ENCODE results near the gene GPR55. TPM values are rescaled to one million over a fixed set of nuclear protein-coding genes. Genes with fewer than 3 reads are reported as not detected.

Gene GPR55
- total RNA-seq, 2 donors from 2014 or later, result 3.8 to 8.3 TPM

- Mint-ChIP-seq H3K36me3 (ENCODE audit: low read depth) (no peaks in the 10 kb centered on the region), H3K4me3 (no peak overlapping the region), H3K4me1 (peaks cover 5% of the 10 kb centered on the region), H3K27ac (no peak overlapping the region), H3K27me3 (no peaks in the 10 kb centered on the region)
- DNase-seq (no peak), ATAC-seq (no peak)
- H3K9me3 ChIP-seq (ENCODE audit: control insufficient read depth, low read length, poor library complexity, severe bottlenecking), result no peaks in the 10 kb centered on the region
Measured at GRCh38 chr2:230878599-230879188, 46.3 kb downstream of the GPR55 start.

DNA sequence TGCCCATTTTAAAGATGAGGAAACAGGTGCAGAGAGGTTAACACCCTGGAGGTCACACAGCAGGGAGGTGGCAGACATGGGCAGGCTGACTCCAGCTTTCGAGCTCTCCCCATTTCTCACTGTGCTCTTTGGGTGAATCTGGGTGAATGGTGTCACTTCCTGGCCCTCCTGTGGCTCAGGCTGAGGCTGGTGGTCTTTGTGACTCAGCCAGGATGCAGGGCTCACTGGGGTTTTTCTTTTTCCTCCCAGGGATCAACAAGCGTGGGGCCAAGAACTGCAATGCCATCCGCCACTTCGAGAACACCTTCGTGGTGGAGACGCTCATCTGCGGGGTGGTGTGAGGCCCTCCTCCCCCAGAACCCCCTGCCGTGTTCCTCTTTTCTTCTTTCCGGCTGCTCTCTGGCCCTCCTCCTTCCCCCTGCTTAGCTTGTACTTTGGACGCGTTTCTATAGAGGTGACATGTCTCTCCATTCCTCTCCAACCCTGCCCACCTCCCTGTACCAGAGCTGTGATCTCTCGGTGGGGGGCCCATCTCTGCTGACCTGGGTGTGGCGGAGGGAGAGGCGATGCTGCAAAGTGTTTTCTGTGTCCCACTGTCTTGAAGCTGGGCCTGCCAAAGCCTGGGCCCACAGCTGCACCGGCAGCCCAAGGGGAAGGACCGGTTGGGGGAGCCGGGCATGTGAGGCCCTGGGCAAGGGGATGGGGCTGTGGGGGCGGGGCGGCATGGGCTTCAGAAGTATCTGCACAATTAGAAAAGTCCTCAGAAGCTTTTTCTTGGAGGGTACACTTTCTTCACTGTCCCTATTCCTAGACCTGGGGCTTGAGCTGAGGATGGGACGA lies 47.1 kb downstream of the GPR55 start:
- DNase-seq, result no peak
- Mint-ChIP-seq H3K4me3 (no peak overlapping the region), H3K27me3 (no peaks in the 10 kb centered on the region), H3K36me3 (ENCODE audit: low read depth) (no peaks in the 10 kb centered on the region), H3K4me1 (peaks cover 9% of the 10 kb centered on the region), H3K27ac (no peak overlapping the region)
- ATAC-seq, result peak; percentile 49
- H3K9me3 ChIP-seq (ENCODE audit: control insufficient read depth, low read length, poor library complexity, severe bottlenecking), result no peaks in the 10 kb centered on the region

GRCh38 chr2:230877116-230877758 lies 47.8 kb downstream of the GPR55 start:
- no peak overlapping the region for H3K27ac Mint-ChIP-seq

DNA sequence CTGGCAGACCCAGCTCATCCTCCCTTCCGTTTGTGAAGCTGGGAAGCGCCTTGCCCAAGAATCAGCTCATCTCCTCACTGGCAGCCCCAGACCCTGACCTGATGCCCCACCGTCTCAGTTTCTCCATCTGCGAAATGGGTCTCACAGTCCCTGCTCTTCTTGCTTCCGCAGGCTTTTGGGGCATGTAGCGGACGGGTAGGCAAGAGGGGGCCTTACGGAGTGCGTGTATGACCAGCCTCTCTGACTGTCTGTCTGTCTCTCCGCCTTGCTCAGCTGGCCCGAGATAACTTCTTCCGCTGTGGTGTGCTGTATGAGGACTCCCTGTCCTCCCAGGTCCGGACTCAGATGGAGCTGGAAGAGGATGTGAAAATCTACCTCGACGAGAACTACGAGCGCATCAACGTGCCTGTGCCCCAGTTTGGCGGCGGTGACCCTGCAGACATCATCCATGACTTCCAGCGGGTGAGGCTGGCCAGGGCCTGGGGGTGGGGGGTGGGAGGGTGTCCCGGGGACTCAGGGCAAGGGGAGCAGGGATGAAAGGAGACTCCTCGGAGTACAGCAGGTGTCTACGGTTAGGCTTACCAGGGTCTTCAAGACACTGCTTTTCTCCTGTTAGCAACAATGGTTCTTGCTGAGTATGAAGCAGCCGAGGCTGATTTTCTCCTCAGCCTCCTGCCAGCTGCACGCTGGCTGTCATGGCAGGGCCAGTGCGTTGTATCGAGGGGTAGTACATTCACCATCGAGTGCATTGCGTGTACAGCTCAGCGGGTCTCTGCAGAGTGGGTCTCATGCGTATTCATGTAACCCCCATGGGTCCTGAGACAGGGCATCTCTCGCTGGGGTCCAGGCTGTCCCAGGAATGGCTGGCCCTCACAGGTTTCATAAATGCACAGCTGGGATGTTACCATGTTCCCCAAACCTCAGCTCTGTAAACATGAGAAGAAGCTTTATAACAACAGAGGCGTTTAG lies 49.4 kb downstream of the GPR55 start:
- no peak for ATAC-seq
- no peak for DNase-seq
- no peaks in the 10 kb centered on the region for H3K27me3 Mint-ChIP-seq
- no peak overlapping the region for H3K4me3 Mint-ChIP-seq
- no peak overlapping the region for H3K27ac Mint-ChIP-seq
- H3K4me1 Mint-ChIP-seq, result peaks cover 12% of the 10 kb centered on the region
- H3K36me3 Mint-ChIP-seq (ENCODE audit: low read depth), result no peaks in the 10 kb centered on the region
- H3K9me3 ChIP-seq (ENCODE audit: control insufficient read depth, low read length, poor library complexity, severe bottlenecking), result no peaks in the 10 kb centered on the region

More at GRCh38 chr2:230877116-230877758, 47.8 kb downstream of the GPR55 start:
- no peak for ATAC-seq
- H3K9me3 ChIP-seq (ENCODE audit: control insufficient read depth, low read length, poor library complexity, severe bottlenecking), result no peaks in the 10 kb centered on the region
- H3K36me3 Mint-ChIP-seq (ENCODE audit: low read depth), result no peaks in the 10 kb centered on the region
- no peak overlapping the region for H3K4me3 Mint-ChIP-seq
- H3K27me3 Mint-ChIP-seq, result no peaks in the 10 kb centered on the region
- DNase-seq, result no peak
- H3K4me1 Mint-ChIP-seq, result peaks cover 12% of the 10 kb centered on the region

DNA sequence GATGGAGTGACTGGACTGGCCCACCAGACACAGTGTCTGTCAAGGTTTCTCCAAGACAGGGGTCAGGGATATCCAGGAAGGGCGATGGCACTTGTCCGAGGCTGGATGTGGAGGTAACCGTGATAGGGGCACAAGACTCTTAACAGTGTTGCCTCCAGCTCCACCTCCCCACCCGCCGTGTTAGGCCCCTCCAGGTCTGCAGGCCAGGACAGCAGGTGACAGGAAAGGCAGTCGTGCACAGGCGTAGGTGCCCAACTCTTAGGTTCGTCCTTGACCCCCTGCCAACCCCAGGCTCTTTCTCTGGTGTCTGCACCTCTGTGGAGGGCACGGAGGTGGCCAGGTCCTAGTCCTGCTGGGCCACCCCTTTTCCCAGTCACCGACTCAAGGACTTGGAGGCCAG lies 50.2 kb downstream of the GPR55 start:
- H3K27me3 Mint-ChIP-seq, result no peaks in the 10 kb centered on the region
- no peaks in the 10 kb centered on the region for H3K36me3 Mint-ChIP-seq (ENCODE audit: low read depth)
- peaks cover 14% of the 10 kb centered on the region for H3K4me1 Mint-ChIP-seq
- H3K4me3 Mint-ChIP-seq, result peak overlapping the region; percentile 76
- ATAC-seq, result no peak
- H3K9me3 ChIP-seq (ENCODE audit: control insufficient read depth, low read length, poor library complexity, severe bottlenecking), result no peaks in the 10 kb centered on the region
- no peak for DNase-seq
- no peak overlapping the region for H3K27ac Mint-ChIP-seq

- Mint-ChIP-seq H3K4me1 (peaks cover 14% of the 10 kb centered on the region), H3K27me3 (no peaks in the 10 kb centered on the region), H3K4me3 (peak overlapping the region; percentile 76), H3K36me3 (ENCODE audit: low read depth) (no peaks in the 10 kb centered on the region), H3K27ac (no peak overlapping the region)
- no peak for DNase-seq
- no peaks in the 10 kb centered on the region for H3K9me3 ChIP-seq (ENCODE audit: control insufficient read depth, low read length, poor library complexity, severe bottlenecking)
- no peak for ATAC-seq
Measured at GRCh38 chr2:230874456-230874855, 50.6 kb downstream of the GPR55 start.

GRCh38 chr2:230873661-230874401 lies 51.2 kb downstream of the GPR55 start:
- H3K9me3 ChIP-seq (ENCODE audit: control insufficient read depth, low read length, poor library complexity, severe bottlenecking), result no peaks in the 10 kb centered on the region
- Mint-ChIP-seq H3K27ac (peak overlapping the region; percentile 24), H3K27me3 (no peaks in the 10 kb centered on the region), H3K4me3 (peak overlapping the region; percentile 36), H3K36me3 (ENCODE audit: low read depth) (no peaks in the 10 kb centered on the region), H3K4me1 (peaks cover 17% of the 10 kb centered on the region)
- DNase-seq (no peak), ATAC-seq (peak; percentile 50)

- DNase-seq, result no peak
- Mint-ChIP-seq H3K27ac (peak overlapping the region; percentile 67), H3K4me3 (peak overlapping the region; percentile 36), H3K4me1 (peaks cover 18% of the 10 kb centered on the region), H3K27me3 (no peaks in the 10 kb centered on the region), H3K36me3 (ENCODE audit: low read depth) (no peaks in the 10 kb centered on the region)
- ATAC-seq, result peak; percentile 50
- H3K9me3 ChIP-seq (ENCODE audit: control insufficient read depth, low read length, poor library complexity, severe bottlenecking), result no peaks in the 10 kb centered on the region
Measured at GRCh38 chr2:230872968-230873660, 51.9 kb downstream of the GPR55 start.

DNA sequence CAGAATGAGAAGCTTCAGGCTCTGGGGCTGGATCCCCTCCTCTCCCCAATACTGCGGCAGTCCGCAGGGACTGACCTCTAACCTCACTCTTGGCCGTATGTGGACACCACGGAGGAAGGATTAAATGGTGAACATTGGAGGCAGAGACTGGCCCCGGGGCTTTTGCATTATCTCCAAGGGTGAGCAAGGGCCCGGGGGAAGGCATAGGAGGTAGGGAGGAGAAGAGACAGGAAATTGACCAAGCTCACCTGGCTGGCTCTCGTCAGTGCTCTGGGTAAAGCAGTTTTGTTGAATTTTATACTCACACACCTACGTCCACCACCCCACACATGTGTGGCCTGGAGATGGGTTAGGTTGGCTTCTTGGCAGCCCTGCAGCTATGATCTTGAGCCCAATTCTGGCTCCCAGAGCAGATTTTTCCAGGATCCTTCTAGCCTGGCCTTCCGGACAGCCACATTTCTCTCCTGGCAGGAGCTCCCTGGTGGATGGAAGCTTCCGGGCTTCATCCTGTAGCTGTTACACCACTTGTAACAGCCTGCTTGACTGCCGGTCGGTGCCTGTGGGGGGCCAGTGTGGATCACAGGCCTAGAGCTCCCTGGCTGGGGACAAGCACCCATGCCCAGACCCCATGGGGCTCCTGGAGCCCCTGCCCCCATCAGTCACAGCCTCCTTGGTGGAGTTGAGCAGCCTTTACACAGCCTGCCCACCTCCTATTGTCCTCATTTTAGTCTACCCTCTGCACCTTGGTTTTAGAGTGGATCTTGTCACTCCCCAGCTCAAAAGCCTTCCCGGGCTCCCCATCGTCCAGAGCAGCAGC lies 52.7 kb downstream of the GPR55 start:
- H3K4me3 Mint-ChIP-seq, result peak overlapping the region; percentile 36
- H3K4me1 Mint-ChIP-seq, result peaks cover 18% of the 10 kb centered on the region
- no peaks in the 10 kb centered on the region for H3K9me3 ChIP-seq (ENCODE audit: control insufficient read depth, low read length, poor library complexity, severe bottlenecking)
- no peaks in the 10 kb centered on the region for H3K27me3 Mint-ChIP-seq
- peak overlapping the region; percentile 67 for H3K27ac Mint-ChIP-seq
- H3K36me3 Mint-ChIP-seq (ENCODE audit: low read depth), result no peaks in the 10 kb centered on the region
- ATAC-seq (no peak), DNase-seq (no peak)

GRCh38 chr2:230871361-230872150 lies 53.5 kb downstream of the GPR55 start:
- DNase-seq, result no peak
- Mint-ChIP-seq H3K4me3 (no peak overlapping the region), H3K36me3 (ENCODE audit: low read depth) (no peaks in the 10 kb centered on the region), H3K4me1 (peaks cover 25% of the 10 kb centered on the region), H3K27ac (no peak overlapping the region), H3K27me3 (no peaks in the 10 kb centered on the region)
- ATAC-seq, result no peak
- no peaks in the 10 kb centered on the region for H3K9me3 ChIP-seq (ENCODE audit: control insufficient read depth, low read length, poor library complexity, severe bottlenecking)

All from T-helper 17 cell (primary cell).